PFSK-1 (cell line): ENCODE data around the gene IL1RAPL2.

ENCODE experiments used
- POLR2AphosphoS5 ChIP-seq: IDR thresholded peaks from 2 replicates; pipeline ENCODE4 v1.6.1; 2012; ENCODE audit warnings: low read depth, mild to moderate bottlenecking, control low read depth, low read length, moderate library complexity
- SIN3A ChIP-seq: IDR thresholded peaks from 2 replicates; pipeline ENCODE4 v1.6.1; 2012; ENCODE audit warnings: mild to moderate bottlenecking, low read length, moderate library complexity, borderline replicate concordance; ENCODE audit not compliant: insufficient read depth
- TF ChIP-seq, protein P1 (sequence below), 2 experiments: IDR thresholded peaks; 2 replicates each; pipeline versions ENCODE4 v1.6.1 to v1.8.0; 2011 to 2012; ENCODE audit warnings: low read depth in 2 of 2, low read length in 2 of 2, control low read depth in 1 of 2, inconsistent platforms in 1 of 2, mild to moderate bottlenecking in 1 of 2, moderate library complexity in 1 of 2; ENCODE audit not compliant: insufficient read depth in 1 of 2

DNA sequence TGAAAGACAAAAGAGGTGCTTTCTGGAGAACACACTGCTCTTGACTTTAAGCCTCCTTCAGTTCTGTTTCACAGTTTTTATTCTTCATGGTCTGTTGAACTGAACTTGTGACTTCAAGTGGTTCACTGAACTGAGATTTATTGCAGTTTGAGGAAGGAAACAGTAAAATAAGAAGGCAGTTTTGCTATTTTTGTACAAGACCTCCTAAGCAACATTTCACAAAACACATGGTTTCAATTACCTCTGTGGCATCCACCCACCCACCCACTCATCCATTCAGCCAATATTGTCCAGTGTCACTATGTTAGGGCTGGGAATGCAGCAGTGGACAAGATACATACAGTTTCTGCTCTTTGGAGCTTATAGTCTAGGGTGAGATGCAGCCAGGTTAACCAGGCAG lies 131.3 kb downstream of the IL1RAPL2 start:
- TF ChIP-seq POLR2AphosphoS5 (no peak), SIN3A (no peak)
- TF ChIP-seq, protein P1, sequence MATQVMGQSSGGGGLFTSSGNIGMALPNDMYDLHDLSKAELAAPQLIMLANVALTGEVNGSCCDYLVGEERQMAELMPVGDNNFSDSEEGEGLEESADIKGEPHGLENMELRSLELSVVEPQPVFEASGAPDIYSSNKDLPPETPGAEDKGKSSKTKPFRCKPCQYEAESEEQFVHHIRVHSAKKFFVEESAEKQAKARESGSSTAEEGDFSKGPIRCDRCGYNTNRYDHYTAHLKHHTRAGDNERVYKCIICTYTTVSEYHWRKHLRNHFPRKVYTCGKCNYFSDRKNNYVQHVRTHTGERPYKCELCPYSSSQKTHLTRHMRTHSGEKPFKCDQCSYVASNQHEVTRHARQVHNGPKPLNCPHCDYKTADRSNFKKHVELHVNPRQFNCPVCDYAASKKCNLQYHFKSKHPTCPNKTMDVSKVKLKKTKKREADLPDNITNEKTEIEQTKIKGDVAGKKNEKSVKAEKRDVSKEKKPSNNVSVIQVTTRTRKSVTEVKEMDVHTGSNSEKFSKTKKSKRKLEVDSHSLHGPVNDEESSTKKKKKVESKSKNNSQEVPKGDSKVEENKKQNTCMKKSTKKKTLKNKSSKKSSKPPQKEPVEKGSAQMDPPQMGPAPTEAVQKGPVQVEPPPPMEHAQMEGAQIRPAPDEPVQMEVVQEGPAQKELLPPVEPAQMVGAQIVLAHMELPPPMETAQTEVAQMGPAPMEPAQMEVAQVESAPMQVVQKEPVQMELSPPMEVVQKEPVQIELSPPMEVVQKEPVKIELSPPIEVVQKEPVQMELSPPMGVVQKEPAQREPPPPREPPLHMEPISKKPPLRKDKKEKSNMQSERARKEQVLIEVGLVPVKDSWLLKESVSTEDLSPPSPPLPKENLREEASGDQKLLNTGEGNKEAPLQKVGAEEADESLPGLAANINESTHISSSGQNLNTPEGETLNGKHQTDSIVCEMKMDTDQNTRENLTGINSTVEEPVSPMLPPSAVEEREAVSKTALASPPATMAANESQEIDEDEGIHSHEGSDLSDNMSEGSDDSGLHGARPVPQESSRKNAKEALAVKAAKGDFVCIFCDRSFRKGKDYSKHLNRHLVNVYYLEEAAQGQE (IDR thresholded peaks at IDR 0.05; ENCODE audit: insufficient read depth in 1 of 2, low read depth in 2 of 2, low read length in 2 of 2) = no peak
